GM19395 (cell line): ENCODE measurements around the gene SLC6A3.

Experiments
- ATAC-seq: cut with Tn5 transposase; IDR thresholded peaks from one replicate; pipeline ENCODE4 v1.9.1; 2021; ENCODE audit warnings: mild to moderate bottlenecking, moderate library complexity; ENCODE audit not compliant: unreplicated experiment

SLC6A3 gene

GRCh38 chr5:1442222-1443145 is 2.8 kb downstream of the SLC6A3 start:
- no peak for ATAC-seq

- no peak for ATAC-seq
These were observed 3.9 kb downstream of the SLC6A3 start for GRCh38 chr5:1441166-1441865.

GRCh38 chr5:1440098-1440493 is 5.1 kb downstream of the SLC6A3 start:
- ATAC-seq: no peak

DNA sequence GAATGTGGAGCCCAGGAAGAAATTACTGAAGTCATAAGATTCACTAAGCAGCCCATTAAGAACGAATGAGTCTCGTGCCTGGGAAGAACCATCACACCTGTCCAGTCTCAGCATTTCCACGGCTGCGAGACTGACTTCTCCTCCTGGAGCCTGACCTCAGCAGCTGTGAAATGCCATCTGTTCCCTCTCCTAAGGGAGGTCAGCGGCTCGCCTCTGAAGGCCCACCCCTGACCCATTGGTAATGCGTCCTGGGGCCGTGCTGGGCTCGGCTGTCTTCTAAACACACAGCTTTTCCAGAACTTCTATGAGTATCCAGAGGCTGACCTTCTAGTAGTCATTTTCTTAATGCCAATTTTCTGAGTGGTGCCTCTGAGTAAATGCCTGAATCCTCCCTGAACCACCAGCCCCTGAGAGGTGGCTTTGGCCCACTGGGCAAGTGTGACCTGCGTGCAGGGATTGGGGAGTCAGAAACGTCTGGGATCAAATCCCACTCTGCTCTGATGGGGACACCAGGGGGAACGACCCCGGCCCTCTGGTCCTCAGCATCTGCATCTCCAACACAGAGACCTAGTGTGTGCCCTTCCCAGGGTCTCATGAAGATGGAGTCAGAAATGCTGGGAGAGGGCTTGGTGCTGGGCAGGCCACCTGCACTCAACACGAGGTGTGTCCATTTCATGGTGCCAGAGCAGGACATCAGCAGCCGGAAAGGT is 5.7 kb downstream of the SLC6A3 start:
- no peak for ATAC-seq

- ATAC-seq: no peak
These were observed 6.4 kb downstream of the SLC6A3 start for GRCh38 chr5:1438871-1439270.

- no peak for ATAC-seq
These were observed 7.2 kb downstream of the SLC6A3 start for GRCh38 chr5:1437876-1438559.

DNA sequence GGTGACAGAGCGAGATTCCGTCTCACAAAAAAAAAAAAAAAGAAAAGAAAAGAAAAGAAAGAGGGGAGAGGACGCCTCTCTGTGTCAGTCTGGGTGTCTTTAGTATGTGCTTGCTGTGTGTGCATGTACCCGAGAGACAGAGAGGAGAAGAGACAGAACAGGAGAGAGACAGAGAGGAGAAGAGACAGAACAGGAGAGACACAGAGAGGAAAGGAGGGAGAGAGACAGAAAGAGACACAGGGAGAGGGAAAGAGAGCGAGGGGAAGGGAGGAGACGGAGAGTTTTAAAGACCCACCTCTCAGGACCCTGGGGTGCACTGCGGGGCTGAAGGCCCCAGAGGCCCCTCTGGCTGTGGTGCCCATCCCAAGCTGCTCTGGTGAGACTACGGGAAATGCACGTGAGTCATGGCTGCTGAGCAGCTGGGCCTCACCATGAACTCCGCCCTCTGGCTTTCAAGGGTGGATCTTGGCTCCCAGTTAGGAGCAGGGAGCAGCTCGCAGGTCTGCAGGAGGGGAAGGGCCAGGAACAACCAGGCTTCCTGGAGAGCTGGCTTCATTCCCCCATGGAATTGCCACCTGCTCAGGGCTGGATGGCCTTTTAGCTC is 7.9 kb downstream of the SLC6A3 start:
- ATAC-seq: no peak

GRCh38 chr5:1436681-1437080 is 8.6 kb downstream of the SLC6A3 start:
- no peak for ATAC-seq

- no peak for ATAC-seq
These were observed 9.2 kb downstream of the SLC6A3 start for GRCh38 chr5:1436036-1436435.

DNA sequence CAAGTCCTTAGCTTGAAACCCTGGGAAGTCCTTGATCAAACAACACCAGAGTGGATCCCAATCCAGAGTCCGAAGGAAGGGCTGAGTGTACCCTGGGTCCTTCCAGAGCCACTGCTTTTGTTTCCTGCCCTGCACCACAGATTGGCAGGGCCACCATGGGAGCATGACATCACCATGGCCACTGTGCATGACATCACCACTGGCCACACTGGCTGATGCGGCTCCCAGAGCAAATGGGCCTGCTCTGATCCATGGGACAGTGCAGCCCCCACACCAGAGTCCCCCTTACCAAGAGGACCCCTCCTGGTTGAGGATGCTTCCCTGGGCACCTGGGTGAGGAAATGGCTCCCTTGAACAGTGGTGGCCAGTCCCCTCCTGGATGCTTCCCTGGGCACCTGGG is 9.9 kb downstream of the SLC6A3 start:
- ATAC-seq: no peak

DNA sequence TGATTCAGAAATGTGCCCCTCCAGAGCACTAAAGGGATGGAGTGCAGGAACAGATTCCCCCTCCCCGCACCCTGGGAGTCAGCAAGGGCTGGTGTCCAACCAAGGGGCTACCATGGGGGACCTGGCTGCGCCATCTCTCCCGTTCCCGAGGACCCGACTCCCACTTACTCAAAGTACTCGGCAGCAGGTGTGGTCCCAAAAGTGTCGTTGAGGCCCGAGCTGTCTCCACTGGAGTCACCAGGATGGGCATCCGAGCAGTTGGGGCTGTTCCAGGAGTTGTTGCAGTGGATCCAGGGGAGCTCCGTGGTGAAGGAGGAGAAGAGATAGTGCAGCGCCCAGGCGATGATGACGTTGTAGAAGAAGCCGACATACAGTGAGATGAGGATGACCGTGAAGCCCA is 12.9 kb downstream of the SLC6A3 start:
- ATAC-seq: no peak

- no peak for ATAC-seq
These were observed 13.3 kb downstream of the SLC6A3 start for GRCh38 chr5:1431896-1432295.

DNA sequence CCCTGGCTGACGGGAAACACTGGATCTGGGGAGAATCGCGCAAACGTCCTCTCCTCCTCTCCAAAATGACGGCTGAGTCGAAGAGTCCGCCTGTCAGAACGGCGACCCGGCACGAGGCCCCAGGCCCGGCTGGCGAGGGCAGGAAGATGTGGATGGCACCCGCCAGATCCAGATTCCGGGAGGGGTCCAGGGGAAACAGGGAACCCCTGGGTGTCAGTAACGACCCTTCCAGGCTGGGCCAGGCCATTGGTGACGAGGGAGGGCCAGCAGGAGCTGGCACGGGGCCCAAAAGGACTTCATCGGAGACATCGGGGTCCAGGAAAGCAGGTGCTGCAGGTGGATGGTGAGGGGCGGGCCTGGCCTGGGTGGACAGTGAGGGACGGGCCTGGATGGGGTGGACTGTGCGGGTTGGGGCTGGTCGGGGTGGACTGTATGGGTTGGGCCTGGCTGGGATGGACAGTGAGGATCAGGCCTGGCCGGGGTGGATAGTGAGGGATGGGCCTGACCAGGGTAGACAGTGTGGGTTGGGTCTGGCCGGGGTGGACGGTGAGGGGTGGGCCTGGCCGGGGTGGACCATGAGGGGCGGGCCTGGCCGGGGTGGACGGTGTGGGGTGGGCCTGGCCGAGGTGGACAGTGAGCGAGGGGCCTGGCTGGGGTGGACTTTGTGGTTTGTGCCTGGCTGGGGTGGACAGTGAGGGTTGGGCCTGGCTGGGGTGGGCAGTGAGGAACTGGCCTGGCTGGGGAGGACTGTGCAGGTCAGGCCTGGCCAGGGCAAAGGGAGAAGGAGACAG is 14.0 kb downstream of the SLC6A3 start:
- no peak for ATAC-seq

- ATAC-seq: no peak
These were observed 15.0 kb downstream of the SLC6A3 start for GRCh38 chr5:1430121-1430795.

DNA sequence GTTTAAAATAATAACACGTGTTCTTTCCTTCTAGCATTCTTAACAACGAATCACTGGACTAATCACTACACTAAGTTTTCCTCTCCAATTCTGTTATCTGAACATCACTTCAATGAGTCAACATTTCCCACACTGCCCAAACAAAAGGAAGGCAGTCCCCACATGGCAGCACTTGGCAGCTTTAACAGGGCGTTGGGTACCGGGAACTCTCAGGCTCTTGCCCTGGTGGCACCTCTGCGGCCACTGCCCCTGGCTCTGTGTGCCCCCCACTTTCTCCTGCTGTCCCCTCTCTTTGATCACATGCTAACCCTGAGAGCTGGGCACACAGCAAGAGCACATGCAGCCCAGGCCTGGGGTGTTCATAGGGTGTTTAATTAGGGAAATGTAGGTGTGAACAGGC is 15.7 kb downstream of the SLC6A3 start:
- ATAC-seq: no peak

- ATAC-seq: no peak
These were observed 16.2 kb downstream of the SLC6A3 start for GRCh38 chr5:1429066-1429465.

DNA sequence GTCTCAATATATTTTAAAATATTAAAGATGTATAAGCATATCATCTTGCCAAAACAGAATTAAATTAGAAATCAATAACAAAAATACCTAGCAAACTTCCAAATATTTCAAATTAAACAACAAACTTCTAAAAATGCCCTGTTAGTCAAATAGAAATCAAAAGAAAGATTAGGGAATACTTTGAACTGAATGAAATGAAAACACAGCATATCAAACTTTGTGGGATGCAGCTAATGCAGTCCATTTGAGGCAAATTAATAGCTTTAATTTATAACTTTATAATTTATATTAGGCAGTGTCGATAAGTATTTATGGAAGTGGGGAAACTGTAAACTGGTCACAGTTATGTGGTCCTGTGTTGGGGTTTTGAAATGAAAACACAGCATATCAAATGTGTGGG is 17.1 kb downstream of the SLC6A3 start:
- no peak for ATAC-seq

DNA sequence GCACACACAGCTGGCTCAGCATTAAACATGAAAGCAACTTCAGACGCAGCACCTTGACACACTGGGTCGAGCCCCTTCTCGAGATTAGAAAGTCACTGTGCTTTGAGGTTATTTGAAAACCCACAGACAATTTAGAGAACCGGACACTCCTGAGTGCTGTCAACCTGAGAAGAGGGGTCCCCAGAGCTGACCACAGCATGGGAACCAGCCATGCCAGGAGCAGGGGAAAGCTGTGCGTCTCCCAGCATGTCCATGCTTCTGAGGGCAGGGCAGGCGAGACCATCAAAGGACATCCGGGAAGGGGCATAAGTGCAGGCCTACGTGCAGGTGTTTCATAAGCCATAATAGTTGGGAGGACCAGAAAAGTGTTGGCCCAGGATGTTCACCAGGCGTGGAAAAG is 20.5 kb downstream of the SLC6A3 start:
- ATAC-seq: no peak

GRCh38 chr5:1423901-1424603 is 21.2 kb downstream of the SLC6A3 start:
- no peak for ATAC-seq
